ENCODE data around the gene ARHGAP42. TPM values are rescaled to one million over a fixed set of nuclear protein-coding genes. Genes with fewer than 3 reads are reported as not detected.

The ARHGAP42 gene
- total RNA-seq, 1 donor from 2014 or later = 0.16 TPM

DNA sequence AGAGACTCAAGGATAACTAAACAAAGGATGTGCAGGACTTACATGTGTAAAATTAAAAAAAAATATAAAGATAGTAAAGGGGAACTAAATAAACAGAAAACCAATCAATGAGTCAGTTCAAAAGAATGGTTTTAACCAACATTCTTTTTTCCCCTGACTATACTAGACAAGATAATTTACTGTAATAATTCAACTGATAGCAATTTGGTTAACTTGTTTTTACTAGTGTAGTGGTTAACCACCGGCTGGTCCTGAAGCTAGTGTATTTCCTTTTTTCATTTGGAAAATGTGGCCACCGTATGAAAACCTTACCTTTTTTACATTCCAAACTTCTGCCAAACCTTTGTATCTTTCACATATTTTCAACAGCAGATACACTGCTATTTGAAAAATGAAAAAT lies 123.1 kb downstream of the ARHGAP42 start:
- no peaks in the 10 kb centered on the region for H3K4me1 Mint-ChIP-seq (ENCODE audit: low read depth)
- no peaks in the 10 kb centered on the region for H3K36me3 Mint-ChIP-seq (ENCODE audit: low read depth)
- no peak for DNase-seq (ENCODE audit: low spot score)
- peaks cover 7% of the 10 kb centered on the region for H3K9me3 Mint-ChIP-seq
- H3K27me3 Mint-ChIP-seq (ENCODE audit: low read depth) = no peaks in the 10 kb centered on the region
- H3K4me3 Mint-ChIP-seq (ENCODE audit: low read depth) = no peak overlapping the region
- intact Hi-C loops (cut with micrococcal nuclease) = no loop called here
- H3K27ac Mint-ChIP-seq = no peak overlapping the region

DNA sequence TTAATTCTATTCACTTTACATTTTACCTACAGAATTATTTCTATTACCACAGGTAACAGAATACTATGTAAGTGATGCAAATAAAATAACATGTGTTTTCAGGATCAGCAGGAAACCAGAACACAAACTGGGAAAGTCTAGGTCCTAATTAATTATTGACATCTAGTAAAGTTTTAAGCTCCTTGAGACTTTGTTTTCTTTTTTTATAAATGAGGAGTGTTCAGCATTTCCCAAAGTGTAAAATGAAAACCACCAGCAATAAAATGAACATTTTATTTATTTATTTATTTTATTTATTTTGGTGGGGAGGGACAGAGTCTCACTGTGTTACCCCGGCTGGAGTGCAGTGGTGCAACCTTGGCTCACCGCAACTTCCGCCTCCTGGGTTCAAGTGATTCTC lies 123.6 kb downstream of the ARHGAP42 start:
- Mint-ChIP-seq H3K4me1 (ENCODE audit: low read depth) (no peaks in the 10 kb centered on the region), H3K36me3 (ENCODE audit: low read depth) (no peaks in the 10 kb centered on the region), H3K27me3 (ENCODE audit: low read depth) (no peaks in the 10 kb centered on the region), H3K27ac (no peak overlapping the region), H3K4me3 (ENCODE audit: low read depth) (no peak overlapping the region), H3K9me3 (peaks cover 6% of the 10 kb centered on the region)
- no peak for DNase-seq (ENCODE audit: low spot score)
- intact Hi-C loops (cut with micrococcal nuclease) = no loop called here

DNA sequence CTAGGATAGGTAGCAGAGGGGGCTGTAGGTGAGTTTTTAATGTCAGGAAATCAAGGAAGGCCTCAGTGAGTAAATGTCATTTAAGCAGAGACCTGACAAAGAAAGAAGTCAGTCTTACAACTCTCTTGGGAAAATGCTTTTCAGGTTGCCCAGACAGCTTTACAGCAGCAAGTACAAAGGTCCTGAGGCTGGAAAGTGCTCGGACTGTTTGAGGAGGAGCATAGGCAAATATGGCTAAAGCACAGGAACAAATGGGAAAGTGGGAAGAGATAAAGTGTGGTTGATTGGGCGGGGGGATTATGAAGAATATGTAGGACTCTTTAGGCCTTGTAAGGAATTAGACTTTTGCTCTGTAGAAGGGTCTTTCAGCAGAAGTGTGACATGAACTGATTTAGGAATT lies 125.4 kb downstream of the ARHGAP42 start:
- Mint-ChIP-seq H3K9me3 (peaks cover 6% of the 10 kb centered on the region), H3K4me1 (ENCODE audit: low read depth) (no peaks in the 10 kb centered on the region), H3K36me3 (ENCODE audit: low read depth) (no peaks in the 10 kb centered on the region), H3K27ac (no peak overlapping the region), H3K27me3 (ENCODE audit: low read depth) (no peaks in the 10 kb centered on the region), H3K4me3 (ENCODE audit: low read depth) (no peak overlapping the region)
- no peak for DNase-seq (ENCODE audit: low spot score)
- intact Hi-C loops (cut with micrococcal nuclease) = no loop called here

DNA sequence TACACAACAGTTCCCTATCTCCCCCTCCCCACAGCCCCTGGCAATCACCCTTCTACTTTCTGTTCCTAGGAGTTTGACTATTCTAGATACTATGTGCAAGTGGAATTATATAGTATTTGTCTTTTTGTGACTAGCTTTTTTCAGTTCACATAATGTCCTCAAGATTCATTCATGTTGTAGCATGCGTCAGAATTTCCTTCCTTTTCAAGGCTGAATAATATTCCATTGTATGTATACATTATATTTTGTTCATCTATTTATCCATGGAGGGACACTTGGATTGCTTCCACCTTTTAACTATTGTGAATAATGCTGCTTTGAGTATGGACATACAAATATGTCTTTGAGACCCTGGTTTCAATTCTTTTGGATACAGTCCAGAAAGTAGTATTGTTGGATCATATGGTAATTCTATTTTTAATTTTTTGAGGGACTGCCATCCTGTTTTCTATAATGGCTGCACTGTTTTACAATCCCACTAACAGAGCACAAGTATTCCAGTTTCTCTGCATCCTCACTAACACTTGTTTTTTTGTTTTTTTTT lies 128.8 kb downstream of the ARHGAP42 start:
- no peaks in the 10 kb centered on the region for H3K36me3 Mint-ChIP-seq (ENCODE audit: low read depth)
- no peak for DNase-seq (ENCODE audit: low spot score)
- H3K27me3 Mint-ChIP-seq (ENCODE audit: low read depth) = no peaks in the 10 kb centered on the region
- no peak overlapping the region for H3K4me3 Mint-ChIP-seq (ENCODE audit: low read depth)
- H3K9me3 Mint-ChIP-seq = peaks cover 10% of the 10 kb centered on the region
- intact Hi-C loops (cut with micrococcal nuclease) = no loop called here
- no peak overlapping the region for H3K27ac Mint-ChIP-seq
- H3K4me1 Mint-ChIP-seq (ENCODE audit: low read depth) = no peaks in the 10 kb centered on the region

DNA sequence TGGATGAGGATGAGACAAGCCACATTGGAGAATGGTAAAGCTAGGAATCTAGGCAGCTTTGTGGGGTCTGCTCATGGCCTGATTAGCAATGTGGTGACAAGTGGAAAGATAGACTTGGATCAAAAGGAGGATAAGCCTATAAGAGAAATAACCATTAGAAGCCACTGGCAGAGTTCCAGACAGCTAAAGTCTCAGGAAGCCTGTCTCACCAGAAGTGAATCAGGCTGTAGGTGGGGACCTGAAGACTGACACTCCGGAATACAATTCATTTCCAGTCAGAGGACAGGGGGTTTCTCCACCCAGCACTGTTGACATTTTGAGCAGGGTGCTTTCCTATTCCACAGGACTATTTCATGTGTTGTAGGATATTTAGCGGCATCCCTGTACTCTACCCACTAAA lies 129.7 kb downstream of the ARHGAP42 start:
- Mint-ChIP-seq H3K36me3 (ENCODE audit: low read depth) (no peaks in the 10 kb centered on the region), H3K4me3 (ENCODE audit: low read depth) (no peak overlapping the region)

DNA sequence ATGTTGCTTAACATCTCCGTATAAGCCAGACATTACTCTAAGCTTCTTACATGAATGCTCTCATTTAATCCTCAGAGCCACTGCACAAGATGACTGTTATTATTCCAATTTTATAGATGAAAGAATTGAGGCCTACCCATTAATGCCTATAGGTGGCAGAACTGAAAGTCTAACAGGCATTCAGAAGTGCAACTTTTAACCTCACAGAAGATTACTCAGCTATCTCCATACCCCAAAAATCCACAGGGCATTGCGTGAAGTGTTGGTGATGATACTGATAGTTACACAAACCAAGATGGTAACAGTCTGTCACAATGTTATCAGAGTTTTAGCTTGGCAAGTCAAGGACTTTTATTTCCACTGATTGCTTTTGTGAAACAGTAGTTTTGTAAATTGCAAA lies 130.5 kb downstream of the ARHGAP42 start:
- Mint-ChIP-seq H3K27ac (no peak overlapping the region), H3K27me3 (ENCODE audit: low read depth) (no peaks in the 10 kb centered on the region), H3K4me1 (ENCODE audit: low read depth) (no peaks in the 10 kb centered on the region), H3K4me3 (ENCODE audit: low read depth) (no peak overlapping the region), H3K9me3 (peaks cover 10% of the 10 kb centered on the region), H3K36me3 (ENCODE audit: low read depth) (no peaks in the 10 kb centered on the region)
- DNase-seq (ENCODE audit: low spot score) = no peak
- intact Hi-C loops (cut with micrococcal nuclease) = no loop called here

More for the DNA sequence above, 129.7 kb downstream of the ARHGAP42 start:
- DNase-seq (ENCODE audit: low spot score) = no peak
- intact Hi-C loops (cut with micrococcal nuclease) = no loop called here
- Mint-ChIP-seq H3K9me3 (peaks cover 10% of the 10 kb centered on the region), H3K27ac (no peak overlapping the region), H3K4me1 (ENCODE audit: low read depth) (no peaks in the 10 kb centered on the region), H3K27me3 (ENCODE audit: low read depth) (no peaks in the 10 kb centered on the region)

DNA sequence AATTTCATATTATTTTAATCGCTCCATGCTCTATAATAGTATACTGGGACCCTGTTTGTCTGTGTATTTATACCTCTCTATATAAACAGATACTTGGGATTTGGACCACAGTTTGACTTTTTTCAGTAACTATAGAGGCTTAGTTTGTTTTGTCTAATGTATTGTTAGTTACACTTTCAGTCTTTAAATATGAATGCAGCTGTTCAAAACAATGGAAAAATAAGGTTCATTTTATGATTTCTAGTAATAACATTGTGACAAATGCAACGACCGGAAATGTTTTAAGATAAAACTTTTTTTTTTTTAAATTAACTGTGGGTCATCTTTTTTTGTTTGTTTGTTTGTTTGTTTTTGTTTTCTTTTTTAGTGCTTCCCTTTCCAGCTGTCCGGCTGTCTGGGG lies 133.5 kb downstream of the ARHGAP42 start:
- no peaks in the 10 kb centered on the region for H3K4me1 Mint-ChIP-seq (ENCODE audit: low read depth)
- no peak overlapping the region for H3K4me3 Mint-ChIP-seq (ENCODE audit: low read depth)

DNA sequence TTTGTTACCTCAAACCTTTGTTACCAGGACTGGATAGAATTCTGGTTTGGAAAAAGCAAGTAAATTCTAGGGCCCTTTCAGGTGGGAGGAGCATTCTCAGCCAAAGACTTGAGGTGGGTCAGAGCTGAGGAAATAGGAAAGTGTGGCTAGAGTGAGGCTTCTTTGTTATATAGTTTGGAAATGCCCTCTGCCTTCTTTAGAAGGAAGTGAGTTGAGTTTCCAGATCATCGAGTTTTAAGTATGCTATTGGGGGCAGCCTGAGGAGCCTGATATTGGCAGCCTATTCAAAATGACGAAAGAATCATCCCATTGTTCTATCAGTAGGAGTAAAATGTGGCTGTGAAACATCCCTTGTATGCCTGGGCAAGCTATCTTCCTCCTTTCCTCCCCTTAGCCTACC lies 134.1 kb downstream of the ARHGAP42 start:
- Mint-ChIP-seq H3K27me3 (ENCODE audit: low read depth) (no peaks in the 10 kb centered on the region), H3K36me3 (ENCODE audit: low read depth) (no peaks in the 10 kb centered on the region), H3K27ac (no peak overlapping the region), H3K4me1 (ENCODE audit: low read depth) (no peaks in the 10 kb centered on the region), H3K4me3 (ENCODE audit: low read depth) (no peak overlapping the region), H3K9me3 (peaks cover 4% of the 10 kb centered on the region)
- intact Hi-C loops (cut with micrococcal nuclease) = no loop called here
- DNase-seq (ENCODE audit: low spot score) = no peak

More for the DNA sequence above, 133.5 kb downstream of the ARHGAP42 start:
- Mint-ChIP-seq H3K27me3 (ENCODE audit: low read depth) (no peaks in the 10 kb centered on the region), H3K27ac (no peak overlapping the region), H3K36me3 (ENCODE audit: low read depth) (no peaks in the 10 kb centered on the region), H3K9me3 (peaks cover 4% of the 10 kb centered on the region)
- intact Hi-C loops (cut with micrococcal nuclease) = no loop called here
- no peak for DNase-seq (ENCODE audit: low spot score)

DNA sequence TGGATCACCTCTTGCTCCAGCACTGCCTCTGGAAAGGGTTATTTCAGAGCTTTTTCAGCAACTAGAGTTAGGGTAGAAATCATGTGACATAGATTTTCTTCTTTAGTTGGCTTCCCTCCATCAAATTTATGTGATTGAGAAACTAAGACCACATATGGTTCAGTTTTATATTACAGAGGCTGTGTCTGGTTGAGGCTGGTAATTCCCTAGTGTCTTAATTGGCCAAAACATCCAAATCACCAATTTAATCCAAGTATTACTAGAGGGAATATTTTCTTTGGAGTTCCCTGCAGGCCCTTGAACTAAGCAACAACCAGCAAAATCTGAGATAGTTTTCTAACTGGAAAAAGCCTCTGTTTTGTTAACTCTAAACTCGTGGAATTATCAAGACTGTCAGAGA lies 136.3 kb downstream of the ARHGAP42 start:
- no peak for DNase-seq (ENCODE audit: low spot score)
- H3K36me3 Mint-ChIP-seq (ENCODE audit: low read depth) = no peaks in the 10 kb centered on the region
- H3K27ac Mint-ChIP-seq = no peak overlapping the region
- H3K4me1 Mint-ChIP-seq (ENCODE audit: low read depth) = no peaks in the 10 kb centered on the region
- no peaks in the 10 kb centered on the region for H3K9me3 Mint-ChIP-seq
- intact Hi-C loops (cut with micrococcal nuclease) = no loop called here
- no peaks in the 10 kb centered on the region for H3K27me3 Mint-ChIP-seq (ENCODE audit: low read depth)
- H3K4me3 Mint-ChIP-seq (ENCODE audit: low read depth) = no peak overlapping the region

DNA sequence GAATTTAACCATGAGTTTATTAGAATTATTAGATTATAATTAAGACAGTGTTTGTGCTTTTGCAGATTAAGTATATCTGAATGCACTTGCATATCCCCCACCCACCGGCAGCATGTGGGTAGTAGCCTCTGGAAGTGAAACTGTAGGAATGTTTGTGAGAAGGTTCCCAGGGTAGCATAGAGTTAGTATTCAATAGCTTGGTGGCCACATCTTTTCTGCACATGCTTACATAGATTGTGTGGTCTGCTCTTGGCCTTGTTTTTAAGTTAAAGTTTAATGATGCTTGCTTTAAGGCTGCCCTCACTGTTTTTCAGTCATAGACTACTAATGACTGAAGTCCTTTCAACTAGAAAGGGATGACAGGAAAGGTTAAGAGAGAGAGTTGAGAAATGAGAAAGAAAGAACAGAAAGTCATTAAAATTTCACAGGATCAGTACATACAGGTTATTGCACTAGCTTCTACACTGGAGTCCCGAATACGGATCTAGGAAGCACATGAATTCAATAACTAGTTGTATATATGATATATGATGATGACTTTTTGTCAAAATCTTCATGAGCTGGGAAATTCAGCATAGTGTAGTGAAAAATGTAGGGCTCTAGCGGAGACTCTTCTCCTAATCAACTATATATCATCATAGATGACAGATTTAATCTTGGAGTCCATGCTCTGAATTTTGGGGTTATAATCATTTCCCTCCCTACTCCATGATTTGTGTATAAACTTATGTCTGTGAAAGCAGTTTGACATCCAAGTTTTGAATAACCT lies 137.1 kb downstream of the ARHGAP42 start:
- H3K27me3 Mint-ChIP-seq (ENCODE audit: low read depth) = no peaks in the 10 kb centered on the region
- no peak for DNase-seq (ENCODE audit: low spot score)
- H3K4me3 Mint-ChIP-seq (ENCODE audit: low read depth) = no peak overlapping the region
- H3K4me1 Mint-ChIP-seq (ENCODE audit: low read depth) = no peaks in the 10 kb centered on the region
- H3K36me3 Mint-ChIP-seq (ENCODE audit: low read depth) = no peaks in the 10 kb centered on the region
- H3K9me3 Mint-ChIP-seq = no peaks in the 10 kb centered on the region
- no peak overlapping the region for H3K27ac Mint-ChIP-seq
- intact Hi-C loops (cut with micrococcal nuclease) = no loop called here

DNA sequence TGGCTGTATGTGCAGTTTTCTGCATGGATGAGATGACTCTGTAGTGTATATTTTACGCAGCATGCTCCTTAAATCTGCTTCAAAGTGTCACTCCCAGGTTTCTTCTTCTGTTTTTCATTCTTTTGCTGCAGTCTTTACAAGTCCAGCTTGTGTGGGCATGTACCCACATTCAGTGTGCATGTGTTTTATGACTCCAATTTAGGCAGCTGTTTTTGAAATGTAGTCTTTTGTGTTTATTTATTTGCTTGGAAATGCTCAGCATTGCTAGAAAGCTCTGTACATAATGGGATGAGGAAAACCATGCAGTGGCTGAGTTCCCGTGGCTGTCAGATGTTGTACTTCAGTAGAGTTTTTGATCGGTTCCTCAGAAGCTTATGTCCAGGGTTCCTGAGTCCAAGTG lies 138.5 kb downstream of the ARHGAP42 start:
- no peak for DNase-seq (ENCODE audit: low spot score)
- H3K36me3 Mint-ChIP-seq (ENCODE audit: low read depth) = no peaks in the 10 kb centered on the region
- H3K27ac Mint-ChIP-seq = no peak overlapping the region
- H3K9me3 Mint-ChIP-seq = no peaks in the 10 kb centered on the region
- H3K27me3 Mint-ChIP-seq (ENCODE audit: low read depth) = no peaks in the 10 kb centered on the region
- H3K4me3 Mint-ChIP-seq (ENCODE audit: low read depth) = no peak overlapping the region
- intact Hi-C loops (cut with micrococcal nuclease) = no loop called here
- H3K4me1 Mint-ChIP-seq (ENCODE audit: low read depth) = no peaks in the 10 kb centered on the region

DNA sequence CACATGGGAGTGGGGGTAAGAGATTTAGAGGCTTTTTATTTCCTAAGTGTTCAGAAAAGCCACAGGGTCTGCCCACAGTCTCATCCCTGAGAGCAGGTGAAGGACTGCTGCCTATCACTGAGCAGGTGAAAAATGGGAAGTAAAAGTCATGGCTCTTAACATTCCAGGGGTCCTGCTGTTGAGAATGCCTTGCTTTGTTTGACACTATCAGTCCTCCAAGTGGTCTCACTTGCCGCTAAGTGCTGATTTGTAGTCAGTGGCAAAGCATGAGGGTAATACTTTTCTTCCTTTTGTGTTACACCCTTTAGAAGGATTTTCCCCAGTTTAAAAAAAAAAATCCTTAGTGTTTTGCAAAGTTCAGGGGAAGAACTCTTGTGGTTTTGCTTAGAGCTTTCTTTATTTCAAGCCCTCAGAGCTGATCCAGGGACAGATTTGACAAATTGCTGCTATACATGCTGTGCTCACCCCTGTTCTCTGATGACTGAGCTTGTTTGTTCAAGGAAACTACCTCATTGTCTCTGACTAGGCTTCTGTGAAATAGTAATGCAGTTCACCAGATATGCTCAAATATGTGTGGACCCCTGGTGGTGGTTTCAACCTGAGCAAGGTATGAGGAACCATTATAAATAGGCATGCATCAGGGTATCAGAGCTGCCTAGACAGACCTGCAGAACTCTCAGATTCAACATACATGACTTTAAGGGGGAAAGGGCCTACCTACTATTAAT lies 141.0 kb downstream of the ARHGAP42 start:
- intact Hi-C loops (cut with micrococcal nuclease) = no loop called here
- H3K27ac Mint-ChIP-seq = no peak overlapping the region
- no peak for DNase-seq (ENCODE audit: low spot score)
- H3K36me3 Mint-ChIP-seq (ENCODE audit: low read depth) = no peaks in the 10 kb centered on the region
- H3K4me1 Mint-ChIP-seq (ENCODE audit: low read depth) = no peaks in the 10 kb centered on the region
- no peak overlapping the region for H3K4me3 Mint-ChIP-seq (ENCODE audit: low read depth)
- no peaks in the 10 kb centered on the region for H3K27me3 Mint-ChIP-seq (ENCODE audit: low read depth)
- no peaks in the 10 kb centered on the region for H3K9me3 Mint-ChIP-seq

DNA sequence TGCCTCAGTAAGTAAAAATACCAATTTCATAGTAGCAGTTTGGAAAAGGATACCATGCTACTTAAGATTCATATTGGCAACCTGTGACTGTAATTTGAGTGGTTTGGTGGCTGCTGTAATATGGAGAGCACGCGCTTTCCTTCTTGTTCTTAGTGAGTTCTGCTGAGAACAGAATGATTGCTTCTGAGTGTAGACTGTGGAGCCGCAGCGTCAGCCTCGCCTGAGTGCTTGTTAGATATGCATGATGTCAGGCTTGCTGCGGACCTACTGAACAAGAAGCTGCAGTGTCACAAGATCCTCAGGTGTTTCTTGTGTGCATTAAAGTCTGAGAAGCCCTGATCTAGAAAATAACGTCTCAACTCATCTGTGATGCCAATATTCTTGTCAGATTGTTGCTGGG lies 143.2 kb downstream of the ARHGAP42 start:
- intact Hi-C loops (cut with micrococcal nuclease) = no loop called here
- Mint-ChIP-seq H3K27me3 (ENCODE audit: low read depth) (no peaks in the 10 kb centered on the region), H3K4me1 (ENCODE audit: low read depth) (no peaks in the 10 kb centered on the region), H3K36me3 (ENCODE audit: low read depth) (no peaks in the 10 kb centered on the region), H3K9me3 (no peaks in the 10 kb centered on the region), H3K27ac (no peak overlapping the region), H3K4me3 (ENCODE audit: low read depth) (no peak overlapping the region)
- no peak for DNase-seq (ENCODE audit: low spot score)

All from activated T-helper 2 cell treated with anti-CD3 and anti-CD28 coated beads, Interferon-gamma antibody, Interleukin-2, Interleukin-4, amounts not matched to agents 10 μg/mL and 5 μg/mL and 100 μg/mL, durations not matched to agents 14 hours and 24 hours and 36 hours (primary cell).